Ishikawa (cell line): ENCODE measurements around the gene SIRT5.

ENCODE experiments used
- CEBPB ChIP-seq: IDR thresholded peaks from 2 replicates; pipeline ENCODE4 v1.6.1; 2012
- CREB1 ChIP-seq: IDR thresholded peaks from 2 replicates; pipeline ENCODE4 v1.6.1; 2012; ENCODE audit warnings: low read depth
- EGR1 ChIP-seq: IDR thresholded peaks from 2 replicates; pipeline ENCODE4 v1.6.1; 2012
- EP300 ChIP-seq: IDR thresholded peaks from 2 replicates; pipeline ENCODE4 v1.6.1; 2012; ENCODE audit warnings: borderline replicate concordance
- FOXM1 ChIP-seq: IDR thresholded peaks from 2 replicates; pipeline ENCODE4 v1.6.1; 2012; ENCODE audit warnings: low read depth, borderline replicate concordance
- NFIC ChIP-seq: IDR thresholded peaks from 2 replicates; pipeline ENCODE4 v1.6.1; 2012
- RAD21 ChIP-seq: IDR thresholded peaks from 2 replicates; pipeline ENCODE4 v1.6.1; 2012; ENCODE audit warnings: low read depth
- TAF1 ChIP-seq: IDR thresholded peaks from 2 replicates; pipeline ENCODE4 v1.6.1; 2012; ENCODE audit warnings: low read depth, mild to moderate bottlenecking
- TCF12 ChIP-seq: IDR thresholded peaks from 2 replicates; pipeline ENCODE4 v1.6.1; 2012; ENCODE audit warnings: low read depth
- TEAD4 ChIP-seq: IDR thresholded peaks from 2 replicates; pipeline ENCODE4 v1.6.1; 2012
- YY1 ChIP-seq: IDR thresholded peaks from 2 replicates; pipeline ENCODE4 v1.6.1; 2012; ENCODE audit warnings: low read depth
- ZBTB7A ChIP-seq: IDR thresholded peaks from 2 replicates; pipeline ENCODE4 v1.6.1; 2012; ENCODE audit warnings: low read depth
- TF ChIP-seq, protein P1 (sequence below): IDR thresholded peaks from 2 replicates; pipeline ENCODE4 v1.6.1; 2012; ENCODE audit warnings: low read depth, mild to moderate bottlenecking
- TF ChIP-seq, protein P2 (sequence below): IDR thresholded peaks from 2 replicates; pipeline ENCODE4 v1.6.1; 2012
- TF ChIP-seq, protein P3 (sequence below): IDR thresholded peaks from 2 replicates; pipeline ENCODE4 v1.6.1; 2012

The SIRT5 gene

DNA sequence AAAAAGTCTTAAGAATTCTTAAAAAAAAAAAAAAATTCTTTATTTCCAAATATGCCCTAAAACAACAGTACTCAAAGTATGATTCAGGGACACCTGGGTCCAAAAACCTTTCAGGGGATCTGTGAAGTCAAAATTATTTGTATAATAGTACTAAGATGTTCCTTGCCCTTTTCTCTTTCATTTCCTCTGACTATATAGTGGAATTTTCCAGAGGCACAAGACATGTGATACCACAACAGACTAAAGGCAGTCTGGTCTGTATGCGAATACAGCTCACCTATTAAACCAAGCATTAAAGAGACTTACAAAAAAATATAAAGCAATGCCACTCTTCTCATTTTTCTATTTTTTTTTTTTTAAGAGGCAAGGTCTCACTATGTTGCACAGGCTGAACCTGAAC, 56.1 kb downstream of the SIRT5 start:
- TF ChIP-seq CEBPB = no peak
- no peak for TF ChIP-seq TEAD4
- TF ChIP-seq, protein P1, sequence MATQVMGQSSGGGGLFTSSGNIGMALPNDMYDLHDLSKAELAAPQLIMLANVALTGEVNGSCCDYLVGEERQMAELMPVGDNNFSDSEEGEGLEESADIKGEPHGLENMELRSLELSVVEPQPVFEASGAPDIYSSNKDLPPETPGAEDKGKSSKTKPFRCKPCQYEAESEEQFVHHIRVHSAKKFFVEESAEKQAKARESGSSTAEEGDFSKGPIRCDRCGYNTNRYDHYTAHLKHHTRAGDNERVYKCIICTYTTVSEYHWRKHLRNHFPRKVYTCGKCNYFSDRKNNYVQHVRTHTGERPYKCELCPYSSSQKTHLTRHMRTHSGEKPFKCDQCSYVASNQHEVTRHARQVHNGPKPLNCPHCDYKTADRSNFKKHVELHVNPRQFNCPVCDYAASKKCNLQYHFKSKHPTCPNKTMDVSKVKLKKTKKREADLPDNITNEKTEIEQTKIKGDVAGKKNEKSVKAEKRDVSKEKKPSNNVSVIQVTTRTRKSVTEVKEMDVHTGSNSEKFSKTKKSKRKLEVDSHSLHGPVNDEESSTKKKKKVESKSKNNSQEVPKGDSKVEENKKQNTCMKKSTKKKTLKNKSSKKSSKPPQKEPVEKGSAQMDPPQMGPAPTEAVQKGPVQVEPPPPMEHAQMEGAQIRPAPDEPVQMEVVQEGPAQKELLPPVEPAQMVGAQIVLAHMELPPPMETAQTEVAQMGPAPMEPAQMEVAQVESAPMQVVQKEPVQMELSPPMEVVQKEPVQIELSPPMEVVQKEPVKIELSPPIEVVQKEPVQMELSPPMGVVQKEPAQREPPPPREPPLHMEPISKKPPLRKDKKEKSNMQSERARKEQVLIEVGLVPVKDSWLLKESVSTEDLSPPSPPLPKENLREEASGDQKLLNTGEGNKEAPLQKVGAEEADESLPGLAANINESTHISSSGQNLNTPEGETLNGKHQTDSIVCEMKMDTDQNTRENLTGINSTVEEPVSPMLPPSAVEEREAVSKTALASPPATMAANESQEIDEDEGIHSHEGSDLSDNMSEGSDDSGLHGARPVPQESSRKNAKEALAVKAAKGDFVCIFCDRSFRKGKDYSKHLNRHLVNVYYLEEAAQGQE = no peak
- TF ChIP-seq, protein P2, sequence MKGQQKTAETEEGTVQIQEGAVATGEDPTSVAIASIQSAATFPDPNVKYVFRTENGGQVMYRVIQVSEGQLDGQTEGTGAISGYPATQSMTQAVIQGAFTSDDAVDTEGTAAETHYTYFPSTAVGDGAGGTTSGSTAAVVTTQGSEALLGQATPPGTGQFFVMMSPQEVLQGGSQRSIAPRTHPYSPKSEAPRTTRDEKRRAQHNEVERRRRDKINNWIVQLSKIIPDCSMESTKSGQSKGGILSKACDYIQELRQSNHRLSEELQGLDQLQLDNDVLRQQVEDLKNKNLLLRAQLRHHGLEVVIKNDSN = no peak
- TF ChIP-seq EP300 = no peak
- TF ChIP-seq TAF1 = no peak
- TF ChIP-seq CREB1 = no peak
- no peak for TF ChIP-seq NFIC
- no peak for TF ChIP-seq ZBTB7A
- TF ChIP-seq EGR1 = no peak
- TF ChIP-seq RAD21 = no peak
- no peak for TF ChIP-seq FOXM1
- TF ChIP-seq, protein P3, sequence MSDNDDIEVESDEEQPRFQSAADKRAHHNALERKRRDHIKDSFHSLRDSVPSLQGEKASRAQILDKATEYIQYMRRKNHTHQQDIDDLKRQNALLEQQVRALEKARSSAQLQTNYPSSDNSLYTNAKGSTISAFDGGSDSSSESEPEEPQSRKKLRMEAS = no peak
- no peak for TF ChIP-seq YY1
- TF ChIP-seq TCF12 = no peak

DNA sequence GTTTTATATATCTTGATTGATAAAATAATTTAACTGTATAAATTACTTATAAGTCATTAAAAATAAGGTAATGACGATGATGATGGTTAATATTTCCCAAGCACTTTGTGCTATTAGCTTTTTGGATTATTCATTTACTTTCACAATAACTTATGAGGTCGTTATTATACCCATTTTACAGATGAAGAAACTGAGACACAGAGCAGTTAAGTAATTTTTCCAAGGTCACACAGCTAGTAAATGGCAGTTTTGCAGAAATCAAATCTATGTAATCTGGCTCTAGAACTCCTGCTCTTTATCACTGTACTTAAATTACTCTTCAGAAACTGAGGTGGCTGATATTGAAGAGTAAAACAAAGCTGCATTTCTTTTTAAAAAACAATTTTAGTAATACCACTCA, 58.9 kb downstream of the SIRT5 start:
- TF ChIP-seq CREB1 (no peak), NFIC (no peak), ZBTB7A (no peak), RAD21 (no peak), EGR1 (no peak), TEAD4 (no peak), CEBPB (no peak), TAF1 (no peak), EP300 (no peak)
- TF ChIP-seq, protein P2 = no peak
- TF ChIP-seq, protein P1 = no peak

DNA sequence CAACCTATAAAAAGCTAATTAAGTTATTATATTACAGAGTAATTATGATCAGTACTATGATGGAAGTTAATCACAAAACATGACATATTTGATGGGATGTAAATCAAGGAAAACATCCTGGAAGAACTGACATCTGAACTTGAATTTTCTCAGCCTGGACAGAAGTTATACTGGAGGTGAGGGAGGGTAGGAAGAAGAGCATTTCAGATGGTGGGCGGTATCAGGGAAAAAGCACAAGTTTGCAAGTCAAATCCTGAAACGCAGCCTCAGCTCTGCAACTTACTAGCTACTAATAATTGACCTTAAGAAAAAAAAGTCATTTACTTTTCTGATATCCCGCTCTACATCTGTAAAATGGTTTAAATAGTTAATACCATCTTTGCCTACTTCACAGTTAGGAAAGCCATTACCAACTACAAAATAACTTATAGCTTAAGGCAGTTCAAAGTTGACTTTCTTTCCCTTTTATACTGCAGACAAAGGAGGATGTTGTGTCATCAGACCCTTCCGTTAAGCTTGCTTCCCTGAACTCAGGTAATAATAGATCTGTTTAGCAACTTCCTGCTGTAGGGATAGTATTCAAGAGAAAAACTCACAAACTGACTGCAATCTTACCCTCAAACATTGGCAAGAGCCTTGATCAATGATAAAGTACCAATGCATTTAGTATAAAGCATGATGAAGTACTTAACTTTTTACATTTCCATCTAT, 61.7 kb downstream of the SIRT5 start:
- TF ChIP-seq EP300 (no peak), TEAD4 (no peak), YY1 (no peak), TCF12 (no peak), NFIC (no peak)

DNA sequence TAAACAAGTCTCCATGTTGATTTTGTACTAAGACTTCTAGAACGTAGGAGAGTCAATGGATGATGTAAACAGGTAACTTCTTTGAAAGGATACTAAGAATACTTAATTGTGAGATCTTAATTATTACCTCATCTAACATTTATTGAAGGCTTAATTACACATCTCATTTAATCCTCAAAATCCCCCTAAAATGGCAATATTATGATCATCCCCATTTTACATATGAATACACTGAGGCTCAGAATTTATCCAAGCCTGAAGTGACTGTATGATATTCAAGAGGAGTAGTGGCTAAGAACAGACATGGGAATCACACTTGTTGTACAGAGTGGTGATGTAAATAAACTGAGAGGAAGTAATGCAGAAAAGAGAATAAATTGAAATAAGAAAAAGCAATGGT, 63.6 kb downstream of the SIRT5 start:
- TF ChIP-seq, protein P3 = no peak
- TF ChIP-seq EP300 (no peak), TAF1 (no peak), EGR1 (no peak), FOXM1 (no peak), YY1 (no peak), TEAD4 (no peak), RAD21 (no peak), CREB1 (no peak), CEBPB (no peak), TCF12 (no peak), NFIC (no peak), ZBTB7A (no peak)
- TF ChIP-seq, protein P1 = no peak
- TF ChIP-seq, protein P2 = no peak
